Measurements from ENCODE around the gene ITGBL1.

- TF ChIP-seq SP1 (IDR thresholded peaks at IDR 0.05) (no peak), ZNF384 (IDR thresholded peaks at IDR 0.05) (no peak), HDGF (IDR thresholded peaks at IDR 0.05; ENCODE audit: borderline replicate concordance) (no peak)
These were observed 41.1 kb downstream of the ITGBL1 start for GRCh38 chr13:101493541-101493940.
